NCI-H2029 treated with DMSO at 0.1 percent for 48 hours (cell line): Measurements from ENCODE around the gene CNPY4.
A peak's percentile ranks its signal among the peaks of the same experiment; 100 is the strongest.

Experiments
- DNase-seq: peaks from one replicate; lab custom pipeline; 2025; lab: John Stamatoyannopoulos, UW

CNPY4 gene

GRCh38 chr7:100148559-100149328, 29.3 kb downstream of the CNPY4 start, which contains the start of gene LAMTOR4:
LAMTOR4 (plus strand) TSS chr7:100148918; CDS start chr7:100148973, 55 bp downstream.
- peak; percentile 96 for DNase-seq

GRCh38 chr7:100152404-100152803, 33.0 kb downstream of the CNPY4 start:
- DNase-seq = no peak

GRCh38 chr7:100152937-100153666, 33.7 kb downstream of the CNPY4 start:
- DNase-seq = no peak

- no peak for DNase-seq
Measured at GRCh38 chr7:100153708-100154535, 34.5 kb downstream of the CNPY4 start.

GRCh38 chr7:100154651-100155491, 35.4 kb downstream of the CNPY4 start:
- no peak for DNase-seq

- DNase-seq = no peak
Measured at GRCh38 chr7:100155553-100156317, 36.3 kb downstream of the CNPY4 start.

- DNase-seq = no peak
Measured at GRCh38 chr7:100156331-100157068, 37.1 kb downstream of the CNPY4 start.

- no peak for DNase-seq
Measured at GRCh38 chr7:100157069-100157333, 37.6 kb downstream of the CNPY4 start.

- DNase-seq = no peak
Measured at GRCh38 chr7:100157334-100158228, 38.1 kb downstream of the CNPY4 start.

- DNase-seq = peak; percentile 60
Measured at GRCh38 chr7:100158229-100159098, 39.0 kb downstream of the CNPY4 start, which contains the start of gene TRAPPC14. TRAPPC14 (minus strand) TSS chr7:100158723; CDS start chr7:100158499, 224 bp downstream.

- no peak for DNase-seq
Measured at GRCh38 chr7:100159099-100159623, 39.7 kb downstream of the CNPY4 start.

GRCh38 chr7:100160067-100160466, 40.6 kb downstream of the CNPY4 start:
- DNase-seq = no peak

- DNase-seq = no peak
Measured at GRCh38 chr7:100163006-100163531, 43.6 kb downstream of the CNPY4 start.

GRCh38 chr7:100163871-100164270, 44.4 kb downstream of the CNPY4 start:
- DNase-seq = no peak

- no peak for DNase-seq
Measured at GRCh38 chr7:100166317-100166940, 47.0 kb downstream of the CNPY4 start.

GRCh38 chr7:100166970-100167911, 47.8 kb downstream of the CNPY4 start:
- no peak for DNase-seq
